Urothelium cell line (cell line): ENCODE data around the gene SCO2.

Source experiments
- DNase-seq: peaks from one replicate; pipeline ENCODE4 v3.0.0; 2011; ENCODE audit warnings: low spot score, mixed read lengths
- FAIRE-seq: peaks from 2 replicates; lab custom pipeline; 2011; peaks lifted over from hg19 to GRCh38; lab: Jason Lieb, UNC

SCO2 gene, protein sequence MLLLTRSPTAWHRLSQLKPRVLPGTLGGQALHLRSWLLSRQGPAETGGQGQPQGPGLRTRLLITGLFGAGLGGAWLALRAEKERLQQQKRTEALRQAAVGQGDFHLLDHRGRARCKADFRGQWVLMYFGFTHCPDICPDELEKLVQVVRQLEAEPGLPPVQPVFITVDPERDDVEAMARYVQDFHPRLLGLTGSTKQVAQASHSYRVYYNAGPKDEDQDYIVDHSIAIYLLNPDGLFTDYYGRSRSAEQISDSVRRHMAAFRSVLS

DNA sequence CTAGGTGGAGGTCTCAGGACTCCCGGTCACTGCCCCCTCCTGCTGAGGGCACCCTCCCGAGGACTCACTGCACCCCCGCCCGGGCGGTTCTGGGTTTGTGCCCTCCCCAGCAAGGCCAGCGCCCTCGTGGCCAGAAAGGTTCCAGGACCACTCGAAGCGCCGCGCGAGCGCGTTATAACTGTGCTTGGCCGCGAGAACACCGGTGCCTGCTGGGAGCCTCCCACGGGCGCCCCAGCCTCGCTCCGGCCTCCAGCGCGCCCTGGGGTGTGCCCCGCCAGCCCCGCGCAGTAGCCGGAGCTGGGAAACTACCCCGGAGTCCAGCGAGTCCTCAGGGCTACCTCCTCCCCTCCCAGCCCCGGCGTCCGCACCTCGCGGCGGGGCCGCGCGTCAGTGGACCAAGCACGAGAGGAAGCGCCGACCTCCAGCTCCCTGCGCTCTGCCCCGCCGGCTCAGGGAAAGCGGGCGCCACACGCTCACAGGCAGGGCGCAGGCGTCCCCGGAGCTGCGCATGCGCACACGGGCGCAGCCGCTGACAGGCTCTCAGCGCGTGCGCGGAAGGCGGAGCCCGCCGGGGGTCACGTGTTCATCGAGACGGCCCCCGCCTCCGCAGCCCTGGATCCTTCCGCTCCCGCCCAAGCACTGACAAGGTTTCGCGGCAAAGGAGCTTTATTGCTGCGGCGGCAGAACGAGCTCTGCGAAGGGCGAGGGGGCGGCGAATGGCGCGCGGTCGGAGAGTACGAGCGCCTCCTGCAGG, at the start of gene SCO2:
SCO2 (minus strand) TSS at position 495 of the 754 bp plus-strand sequence. CDS start 1,187 bp downstream, outside the sequence.
- peak; percentile 99 for DNase-seq
- peak; percentile 81 for FAIRE-seq

DNA sequence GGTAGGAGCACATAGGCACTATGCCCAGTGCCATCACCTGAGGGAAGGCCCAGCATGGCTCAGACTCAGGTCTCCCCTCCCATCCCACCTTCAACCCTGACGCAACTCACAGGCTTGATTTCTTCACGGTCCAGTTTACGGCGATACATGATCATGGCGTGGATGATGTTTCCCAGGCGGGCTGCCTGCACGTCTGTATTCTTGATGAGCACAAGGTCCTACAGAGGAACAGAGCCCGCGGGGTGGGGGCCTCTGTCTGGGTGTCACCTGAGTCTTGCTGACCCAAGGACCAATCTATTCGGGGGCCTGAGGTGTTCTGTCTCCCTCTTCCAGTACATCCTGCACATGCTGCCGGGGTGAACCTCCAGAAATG, 49.0 kb upstream of the SCO2 start:
- FAIRE-seq, result peak; percentile 74

DNA sequence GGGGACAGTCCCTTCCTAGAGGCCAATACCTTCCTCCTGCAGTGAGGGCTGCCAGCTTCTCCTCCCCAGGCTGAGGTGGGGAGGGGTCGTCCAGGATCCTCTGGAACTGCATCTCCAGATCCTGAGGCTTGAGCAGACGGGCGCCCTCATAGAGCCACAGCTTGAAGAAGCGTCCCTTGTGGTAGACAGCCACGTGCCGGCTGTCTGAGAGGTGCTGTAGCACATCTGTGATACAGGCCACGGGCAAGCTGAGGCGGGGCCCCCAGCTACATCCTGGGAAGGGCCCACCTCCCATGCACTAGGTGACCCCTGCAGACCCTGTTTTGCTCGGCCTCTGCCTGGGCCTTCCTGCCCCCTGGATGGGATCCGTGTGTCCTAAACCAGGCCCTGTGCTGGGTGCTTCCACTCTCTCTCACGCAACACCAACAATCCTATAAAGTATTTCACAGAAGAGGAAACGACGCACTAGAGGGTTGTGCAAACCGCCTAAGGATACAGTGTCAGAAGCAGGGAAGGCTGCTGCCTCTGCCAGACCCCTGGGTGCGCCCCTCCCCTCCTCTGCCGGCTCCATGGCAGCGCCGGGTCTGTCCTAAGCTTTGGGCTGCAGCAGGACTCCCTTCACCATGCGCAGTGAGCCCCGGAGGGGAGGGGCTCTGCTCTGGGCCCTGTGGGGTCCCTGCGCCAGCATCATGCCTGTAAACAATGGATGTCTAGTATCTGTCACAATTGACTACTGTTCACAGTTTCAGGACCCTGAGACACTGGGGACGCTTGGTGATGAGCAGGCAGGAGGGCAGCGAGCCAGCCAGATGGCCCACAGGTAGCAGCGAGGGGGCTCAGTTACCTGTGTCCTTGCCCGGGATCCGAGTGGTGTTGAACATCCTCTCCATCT, 48.3 kb upstream of the SCO2 start:
- FAIRE-seq (no peak), DNase-seq (no peak)

More for the DNA sequence above, 49.0 kb upstream of the SCO2 start:
- DNase-seq, result no peak

DNA sequence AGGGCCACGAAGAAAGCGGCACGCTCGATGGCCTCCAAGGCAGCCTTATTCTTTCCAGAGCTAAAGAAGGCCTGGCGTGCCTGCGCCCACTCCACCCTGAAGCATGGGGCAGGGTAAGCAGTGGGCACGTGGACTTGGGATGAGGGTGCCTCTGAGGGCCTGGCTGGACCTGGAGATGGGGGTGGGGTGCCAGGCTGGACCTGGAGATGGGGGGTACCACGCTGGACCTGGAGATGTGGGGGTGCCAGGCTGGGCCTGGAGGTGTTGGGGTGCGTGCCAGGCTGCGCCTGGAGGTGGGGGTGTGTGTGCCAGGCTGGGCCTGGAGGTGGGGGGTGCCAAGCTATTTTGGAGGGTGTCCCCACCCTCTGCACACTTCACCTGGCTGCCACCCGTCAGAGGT, 47.6 kb upstream of the SCO2 start:
- no peak for DNase-seq
- FAIRE-seq, result no peak

DNA sequence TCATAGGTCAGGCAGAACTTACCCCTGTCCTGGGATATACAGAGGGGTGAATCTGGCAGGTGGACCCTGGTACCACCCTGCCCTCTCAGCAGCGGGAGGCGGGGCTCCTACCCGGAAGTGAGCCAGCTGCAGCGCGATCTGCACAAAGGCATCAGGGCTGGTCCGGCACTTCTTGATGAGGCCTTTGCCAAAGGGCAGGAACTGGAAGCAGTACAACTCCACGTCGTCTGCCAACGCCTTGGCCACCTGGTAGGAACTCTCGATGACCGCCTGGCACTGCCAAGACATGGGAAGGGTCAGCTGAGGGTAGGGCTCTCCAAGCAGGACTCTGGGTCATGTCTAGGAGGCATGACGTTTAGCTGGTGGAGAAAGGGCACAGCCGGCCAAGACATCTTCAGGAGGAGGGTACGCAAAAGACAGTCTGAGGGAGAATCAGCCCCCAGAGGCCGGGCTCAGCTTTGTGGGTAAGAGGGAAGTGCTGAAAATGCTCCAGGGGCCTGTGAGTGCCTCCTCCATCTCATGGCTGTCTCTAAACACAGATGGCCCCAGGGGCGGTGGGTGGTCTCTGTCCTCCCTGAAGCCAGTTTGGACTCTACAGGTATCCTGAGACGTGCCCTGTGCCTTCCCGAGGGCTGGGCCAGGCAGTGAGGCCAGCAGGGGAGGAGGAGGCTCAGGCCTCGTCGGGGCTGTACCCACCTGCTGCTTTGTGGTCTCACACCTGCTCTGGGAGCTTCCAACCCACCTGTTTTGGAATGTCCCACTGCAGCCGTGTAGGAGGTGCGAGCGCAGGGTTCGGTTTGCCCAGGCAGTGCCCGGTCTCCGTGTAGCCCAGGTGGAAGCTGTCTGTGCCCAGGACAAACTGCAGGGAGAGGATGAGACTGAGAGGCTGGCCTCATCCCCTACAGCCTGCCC, 46.1 kb upstream of the SCO2 start:
- no peak for FAIRE-seq
- no peak for DNase-seq

DNA sequence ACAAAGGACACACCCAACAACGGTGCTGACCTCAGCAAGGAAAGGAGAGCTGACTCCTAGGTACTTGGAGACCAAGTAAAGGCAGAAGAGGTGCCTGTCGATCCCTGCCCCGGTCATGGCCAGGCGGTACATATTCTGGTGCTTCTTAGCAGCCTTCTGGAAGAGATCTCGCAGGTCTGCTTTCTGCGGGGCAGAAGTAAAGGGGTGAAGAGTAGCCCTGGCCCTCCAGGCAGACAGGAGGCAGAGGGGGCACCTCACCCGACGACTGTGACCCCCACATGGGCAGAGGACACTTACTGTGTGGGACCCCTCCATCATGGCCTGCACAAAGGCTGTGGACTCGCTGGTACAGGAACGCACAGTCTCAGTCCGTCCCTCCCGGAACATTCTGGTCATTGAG, 45.5 kb upstream of the SCO2 start:
- DNase-seq, result no peak
- no peak for FAIRE-seq

DNA sequence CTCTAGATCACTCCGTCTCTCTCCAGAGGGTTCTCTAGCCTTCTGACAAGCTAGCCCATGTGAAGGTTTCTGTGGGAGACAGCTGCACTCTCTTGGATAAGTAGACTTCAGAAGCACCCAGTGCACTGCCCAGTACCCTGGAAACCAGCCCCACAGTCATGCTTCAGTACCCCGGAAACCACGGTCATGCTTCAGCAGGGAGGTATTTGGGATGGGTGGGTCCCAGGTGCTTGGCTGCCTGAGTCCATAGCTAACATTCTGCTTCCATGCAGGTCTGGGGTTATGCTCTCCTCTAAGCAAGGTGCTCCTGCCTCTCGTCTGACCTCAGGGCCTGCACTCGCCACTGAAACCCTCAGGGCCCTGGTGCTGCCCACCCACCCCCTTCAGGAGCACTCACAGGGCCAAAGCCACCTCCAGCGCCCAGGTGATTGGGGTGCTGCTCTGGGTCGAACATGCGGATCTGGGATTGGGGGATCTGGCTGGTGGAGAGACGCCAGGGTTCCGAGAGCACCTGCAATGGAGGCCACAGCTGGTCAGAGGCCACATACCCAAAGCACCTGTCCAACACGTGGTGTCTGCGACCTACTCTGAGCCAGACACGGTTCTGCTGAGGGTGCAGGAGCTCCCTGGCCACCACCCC, 44.6 kb upstream of the SCO2 start:
- no peak for DNase-seq
- no peak for FAIRE-seq

DNA sequence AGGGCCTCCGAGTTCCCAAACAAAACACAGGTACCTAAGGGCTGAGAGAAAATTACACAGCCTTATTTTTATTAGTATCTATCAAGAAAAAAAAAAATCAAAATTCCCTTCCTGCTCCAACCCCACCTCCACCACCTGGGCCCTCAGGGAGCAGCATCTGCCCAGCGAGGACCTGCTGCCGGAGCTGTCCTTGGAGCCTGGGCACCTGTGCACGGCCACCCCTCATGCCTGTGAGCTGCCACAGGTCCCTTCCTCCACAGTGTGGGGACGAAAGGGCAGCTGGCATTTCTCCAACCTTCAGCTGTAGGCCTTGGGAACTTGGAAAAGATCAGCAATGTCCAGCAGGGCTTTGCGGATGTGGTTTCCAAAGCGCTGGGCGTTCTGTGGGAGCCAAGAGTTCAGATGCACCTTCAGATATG, 43.7 kb upstream of the SCO2 start:
- FAIRE-seq, result no peak

DNA sequence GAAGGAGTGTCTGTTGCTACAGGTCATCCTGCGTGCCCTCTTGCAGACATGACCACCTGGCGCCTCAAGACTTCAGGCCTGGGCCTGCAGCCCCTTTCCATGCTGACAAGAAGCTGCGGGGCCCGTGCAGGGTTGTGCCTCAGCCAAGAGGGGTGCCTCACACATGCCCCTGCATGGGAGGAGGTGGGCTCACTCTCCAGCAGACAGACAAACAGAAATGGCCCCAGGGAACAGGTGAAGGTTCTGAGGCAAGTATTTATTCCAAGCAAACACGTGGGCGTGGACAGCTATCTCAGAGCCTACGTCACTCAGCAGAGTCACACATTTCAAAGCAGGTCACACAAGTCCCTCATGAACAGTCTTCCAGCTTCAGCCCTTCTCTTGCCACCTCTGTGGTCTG, 43.2 kb upstream of the SCO2 start:
- no peak for FAIRE-seq
- DNase-seq, result no peak

More for the DNA sequence above, 43.7 kb upstream of the SCO2 start:
- DNase-seq, result no peak

DNA sequence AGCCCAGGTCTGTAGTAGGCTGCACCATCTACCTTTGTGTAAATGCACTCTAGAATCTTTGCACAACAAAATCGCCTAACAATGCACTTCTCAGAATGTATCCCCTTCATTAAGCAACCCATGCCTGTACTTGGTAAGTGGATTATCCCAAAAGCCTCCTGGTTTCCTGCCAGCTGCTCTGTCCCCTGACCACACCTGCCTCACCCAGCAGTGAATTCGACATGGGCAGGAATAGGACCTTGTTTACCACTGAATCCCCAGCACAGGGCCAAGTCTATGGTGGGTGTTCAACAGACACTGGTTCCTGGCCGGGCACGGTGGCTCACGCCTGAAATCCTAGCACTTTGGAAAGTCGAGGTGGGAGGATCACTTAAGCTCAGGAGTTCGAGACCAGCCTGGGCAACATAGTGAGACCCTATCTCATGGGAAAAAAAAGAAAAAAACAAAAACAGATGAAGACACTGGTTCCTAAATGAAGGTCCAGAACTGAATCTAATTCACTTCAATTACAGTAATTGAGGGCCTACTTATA, 42.4 kb upstream of the SCO2 start:
- FAIRE-seq, result no peak
- DNase-seq, result no peak

DNA sequence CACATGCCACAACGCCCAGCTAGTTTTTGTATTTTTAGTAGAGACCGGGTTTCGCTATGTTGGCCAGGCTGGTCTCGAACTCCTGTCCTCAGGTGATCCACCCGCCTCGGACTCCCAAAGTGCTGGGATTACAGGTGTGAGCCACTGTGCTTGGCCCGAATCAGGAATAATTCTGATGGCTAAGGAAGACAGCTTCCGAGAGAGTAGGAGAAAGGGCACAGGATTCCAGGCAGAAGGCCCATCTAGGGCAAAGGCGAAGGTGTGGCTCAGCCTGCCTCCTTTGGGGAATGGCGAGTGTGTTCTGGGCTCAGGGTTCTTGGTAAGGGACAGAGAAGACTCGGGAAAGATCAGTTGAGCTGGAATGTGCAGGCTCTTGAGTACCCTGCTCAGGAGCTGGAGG, 38.9 kb upstream of the SCO2 start:
- FAIRE-seq, result no peak

DNA sequence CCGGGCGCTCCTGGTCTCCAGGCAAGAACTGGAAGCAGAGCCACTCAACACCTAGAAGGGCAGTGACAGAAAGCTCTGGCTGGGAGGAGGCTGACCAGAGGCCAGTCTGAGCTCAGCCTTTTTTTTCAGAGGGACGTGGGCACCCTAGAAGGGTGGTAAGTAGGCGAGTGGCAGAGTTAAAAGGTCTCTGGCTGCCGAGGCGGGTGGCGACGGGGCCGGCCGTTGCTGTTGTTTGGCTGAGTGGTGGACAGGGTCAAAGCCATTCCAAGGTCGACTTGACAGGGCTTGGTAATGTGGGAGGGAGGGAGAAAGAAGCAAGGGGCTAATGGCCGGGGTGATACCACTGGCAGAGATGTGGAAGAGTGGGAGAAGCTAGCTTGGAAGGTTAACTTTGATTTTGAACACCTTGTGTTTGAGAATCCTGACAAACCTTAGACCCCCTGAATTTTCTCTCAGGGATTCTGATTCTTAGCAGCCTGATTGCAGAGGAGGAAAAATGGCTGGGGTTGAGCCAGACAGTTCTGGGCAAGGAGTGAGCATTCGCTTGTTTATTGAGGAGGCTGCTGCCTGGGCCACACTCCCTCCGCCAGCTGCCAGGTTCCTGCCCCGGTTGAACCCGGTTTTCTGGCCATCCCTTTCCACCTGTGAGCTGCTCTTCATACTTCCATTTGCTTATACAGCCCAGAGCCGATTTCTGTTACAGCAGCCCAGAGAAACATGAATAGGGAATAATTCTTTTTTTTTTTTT, 38.2 kb upstream of the SCO2 start:
- DNase-seq (no peak), FAIRE-seq (no peak)

More for the DNA sequence above, 38.9 kb upstream of the SCO2 start:
- DNase-seq, result no peak

DNA sequence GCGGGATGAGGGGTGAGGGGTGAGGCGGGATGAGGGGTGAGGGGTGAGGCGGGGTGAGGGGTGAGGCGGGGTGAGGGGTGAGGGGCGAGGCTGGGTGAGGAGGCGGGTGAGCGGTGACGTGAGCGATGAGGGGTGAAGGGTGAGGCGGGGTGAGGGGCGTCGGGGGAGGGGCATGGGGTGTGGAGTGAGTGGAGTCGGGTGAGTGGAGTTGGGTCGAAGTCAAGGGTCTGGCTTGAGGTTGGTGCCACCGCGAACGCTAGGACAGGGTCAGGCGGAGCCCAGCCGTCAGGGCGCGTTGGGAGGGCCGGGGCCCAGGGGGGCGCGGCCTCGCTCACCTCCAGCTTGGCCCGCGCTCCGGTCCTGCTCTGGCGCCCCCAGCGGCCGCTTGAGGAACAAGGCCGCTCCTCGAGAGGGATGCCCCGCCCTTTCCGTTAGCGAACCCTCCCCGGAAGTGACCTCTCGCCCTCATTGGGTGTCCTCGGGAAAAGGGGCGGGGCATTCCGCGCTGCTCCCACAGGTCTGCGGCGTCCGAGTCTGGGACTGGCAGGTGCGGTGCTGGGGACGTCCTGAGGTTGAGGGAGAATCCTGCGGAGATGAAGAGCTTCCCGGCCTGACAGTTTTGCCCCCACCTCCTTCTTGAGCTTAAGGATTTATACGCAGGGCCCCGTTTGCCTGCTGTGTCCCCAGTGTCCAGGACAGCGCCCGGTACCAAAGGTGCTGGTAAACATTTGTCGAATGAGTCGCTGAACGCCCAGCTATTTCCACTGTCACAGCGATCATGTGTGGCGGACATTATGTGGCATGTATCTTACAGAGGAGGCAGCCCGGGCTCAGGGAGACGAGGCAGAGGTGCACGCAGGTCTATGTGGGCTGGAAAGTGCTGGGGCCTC, 37.4 kb upstream of the SCO2 start, which contains the start of gene SYCE3:
SYCE3 (minus strand) TSS at position 397 of the 890 bp plus-strand sequence. CDS start 6,514 bp downstream, outside the sequence.
- DNase-seq (peak; percentile 98), FAIRE-seq (peak; percentile 97)

DNA sequence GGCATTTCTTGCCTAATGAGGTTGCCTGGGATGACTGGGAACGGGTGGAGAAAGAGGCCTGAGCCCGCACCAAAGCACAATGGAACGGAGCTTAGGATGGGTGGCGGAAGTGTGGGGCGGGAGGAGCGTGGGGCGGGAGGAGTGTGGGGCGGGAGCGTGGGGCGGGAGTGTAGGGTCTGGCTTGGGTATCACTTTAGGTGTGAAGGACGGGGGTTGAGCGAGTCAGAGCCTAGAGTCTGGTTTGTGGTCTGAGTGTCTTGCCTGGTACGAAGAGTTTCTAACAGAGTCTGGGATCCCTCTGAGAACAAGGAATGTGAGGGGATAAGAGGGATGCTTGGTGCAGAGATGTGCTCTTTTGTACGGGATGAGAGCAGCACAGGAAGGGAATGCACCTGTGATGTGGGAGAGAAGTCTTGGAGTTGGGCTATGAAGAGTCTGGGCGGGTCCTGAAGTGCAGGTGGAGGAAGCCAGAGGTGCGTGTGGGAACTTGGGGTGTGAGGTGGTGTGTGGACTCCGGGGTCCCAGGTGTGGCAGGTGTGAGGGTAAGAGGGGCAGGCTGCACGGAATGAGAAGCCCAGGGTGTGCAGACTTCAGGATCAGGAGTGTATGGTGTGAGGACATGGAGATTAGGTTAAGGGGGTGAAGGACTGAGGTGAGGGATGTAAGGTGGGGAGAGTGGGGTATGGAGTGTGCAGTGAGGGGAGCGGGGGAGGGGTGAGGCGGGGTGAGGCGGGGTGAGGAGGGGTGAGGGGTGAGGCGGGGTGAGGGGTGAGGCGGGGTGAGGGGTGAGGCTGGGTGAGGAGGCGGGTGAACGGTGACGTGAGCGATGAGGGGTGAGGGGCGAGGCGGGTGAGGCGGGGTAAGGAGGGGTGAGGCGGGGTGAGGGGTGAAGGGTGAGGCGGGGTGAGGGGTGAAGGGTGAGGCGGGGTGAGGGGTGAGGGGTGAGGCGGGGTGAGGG, 36.3 kb upstream of the SCO2 start:
- DNase-seq, result no peak
- FAIRE-seq, result peak; percentile 82

DNA sequence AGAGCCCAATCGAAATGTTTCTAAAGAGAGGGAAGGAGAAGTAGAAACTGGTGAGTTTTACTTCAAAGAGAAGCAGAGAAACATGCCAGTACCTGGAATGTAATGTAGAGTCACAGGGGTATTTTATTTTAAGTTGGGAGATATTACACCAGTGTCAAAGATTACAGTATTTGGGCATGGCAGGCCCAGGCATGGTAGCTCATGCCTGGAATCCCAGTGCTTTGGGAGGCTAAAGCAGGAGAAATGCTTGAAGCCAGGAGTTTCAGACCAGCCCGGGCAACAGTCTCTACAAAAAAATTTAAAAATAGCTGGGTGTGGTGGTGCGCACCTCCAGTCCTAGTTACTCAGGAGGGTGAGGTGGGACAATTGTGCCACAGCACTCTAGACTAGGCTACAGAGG, 34.6 kb upstream of the SCO2 start:
- no peak for FAIRE-seq

DNA sequence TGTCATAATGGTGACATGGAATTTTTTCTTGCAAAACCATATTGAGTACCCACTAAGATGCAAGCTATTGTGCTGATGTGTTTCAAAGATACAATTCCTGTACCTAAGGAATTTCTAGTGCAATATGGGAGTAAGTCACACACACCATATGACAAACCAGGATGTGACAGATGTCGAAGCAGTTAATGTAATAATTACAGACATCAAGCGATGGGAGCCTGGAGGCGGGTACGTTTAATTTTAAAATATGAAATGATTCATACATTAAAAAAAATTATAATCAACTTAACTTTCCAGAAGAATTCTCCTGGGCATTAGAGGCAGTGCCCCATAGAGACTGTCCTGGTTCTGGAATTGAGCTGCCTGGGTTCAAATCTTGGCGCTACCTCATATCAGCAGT, 31.3 kb upstream of the SCO2 start:
- DNase-seq (no peak), FAIRE-seq (no peak)

More for the DNA sequence above, 34.6 kb upstream of the SCO2 start:
- no peak for DNase-seq

DNA sequence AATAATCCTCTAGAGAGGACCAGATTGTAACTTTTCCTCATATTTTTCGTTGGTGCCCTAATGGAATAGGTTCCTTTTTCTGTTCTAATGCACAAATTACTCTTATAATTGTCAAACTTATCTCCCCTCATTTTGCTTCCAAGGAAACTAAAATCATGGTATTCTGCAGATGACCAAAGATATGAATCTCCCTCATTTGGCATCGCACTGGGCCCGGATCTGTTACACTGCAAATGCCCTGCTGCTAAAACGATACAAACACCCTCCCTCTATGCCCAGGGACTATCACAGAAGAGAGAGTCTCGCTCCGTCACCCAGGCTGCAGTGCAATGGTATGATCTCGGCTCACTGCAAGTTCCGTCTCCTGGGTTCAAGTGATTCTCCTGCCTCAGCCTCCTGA, 27.9 kb upstream of the SCO2 start:
- no peak for FAIRE-seq
- no peak for DNase-seq
